Measurements from ENCODE around the gene DNAH9.
"Not testable (repeated sequence)": the region's sequence is repeated elsewhere in the genome, so short reads cannot be mapped to it uniquely, and the experiment has no call there.

The DNAH9 gene

GRCh38 chr17:11921296-11921695 is 323.0 kb downstream of the DNAH9 start:
- DNase-seq (ENCODE audit: low read depth in 2 of 2) = no peak

- DNase-seq (ENCODE audit: low read depth in 2 of 2) = no peak
Observed at GRCh38 chr17:11922638-11923037, 324.4 kb downstream of the DNAH9 start.

GRCh38 chr17:11924076-11924475 is 325.8 kb downstream of the DNAH9 start:
- DNase-seq (ENCODE audit: low read depth in 2 of 2) = no peak

GRCh38 chr17:11925262-11926021 is 327.2 kb downstream of the DNAH9 start:
- no peak for DNase-seq (ENCODE audit: low read depth in 2 of 2)

GRCh38 chr17:11928436-11928835 is 330.2 kb downstream of the DNAH9 start:
- DNase-seq (ENCODE audit: low read depth in 2 of 2) = no peak

GRCh38 chr17:11932337-11932898 is 334.1 kb downstream of the DNAH9 start:
- DNase-seq (ENCODE audit: low read depth in 2 of 2) = no peak

GRCh38 chr17:11935734-11936406 is 337.6 kb downstream of the DNAH9 start:
- DNase-seq (ENCODE audit: low read depth in 2 of 2) = no peak

- DNase-seq (ENCODE audit: low read depth in 2 of 2) = no peak
Observed at GRCh38 chr17:11940904-11941303, 342.6 kb downstream of the DNAH9 start.

GRCh38 chr17:11943086-11943485 is 344.8 kb downstream of the DNAH9 start:
- DNase-seq (ENCODE audit: low read depth in 2 of 2) = not testable (repeated sequence)

GRCh38 chr17:11943759-11944347 is 345.6 kb downstream of the DNAH9 start:
- DNase-seq (ENCODE audit: low read depth in 2 of 2) = no peak

GRCh38 chr17:11944587-11944986 is 346.3 kb downstream of the DNAH9 start:
- DNase-seq (ENCODE audit: low read depth in 2 of 2) = no peak

- DNase-seq (ENCODE audit: low read depth in 2 of 2) = no peak
Observed at GRCh38 chr17:11948789-11949188, 350.5 kb downstream of the DNAH9 start.

GRCh38 chr17:11949571-11949970 is 351.3 kb downstream of the DNAH9 start:
- DNase-seq (ENCODE audit: low read depth in 2 of 2) = not testable (repeated sequence)

GRCh38 chr17:11950771-11951519 is 352.7 kb downstream of the DNAH9 start:
- no peak for DNase-seq (ENCODE audit: low read depth in 2 of 2)

- no peak for DNase-seq (ENCODE audit: low read depth in 2 of 2)
Observed at GRCh38 chr17:11952610-11953009, 354.3 kb downstream of the DNAH9 start.

- DNase-seq (ENCODE audit: low read depth in 2 of 2) = no peak
Observed at GRCh38 chr17:11953924-11954323, 355.7 kb downstream of the DNAH9 start.

- no peak for DNase-seq (ENCODE audit: low read depth in 2 of 2)
Observed at GRCh38 chr17:11954936-11955335, 356.7 kb downstream of the DNAH9 start.

GRCh38 chr17:11969565-11969964 is 371.3 kb downstream of the DNAH9 start:
- DNase-seq (ENCODE audit: low read depth in 2 of 2) = no peak

- not testable (repeated sequence) for DNase-seq (ENCODE audit: low read depth in 2 of 2)
Observed at GRCh38 chr17:11972741-11973140, 374.5 kb downstream of the DNAH9 start.

- no peak for DNase-seq (ENCODE audit: low read depth in 2 of 2)
Observed at GRCh38 chr17:11979795-11980194, 381.5 kb downstream of the DNAH9 start.

GRCh38 chr17:11980813-11981212 is 382.5 kb downstream of the DNAH9 start:
- DNase-seq (ENCODE audit: low read depth in 2 of 2) = no peak

- no peak for DNase-seq (ENCODE audit: low read depth in 2 of 2)
Observed at GRCh38 chr17:11981862-11982261, 383.6 kb downstream of the DNAH9 start.

All from stimulated activated CD4-positive, alpha-beta T cell treated with anti-CD3 and anti-CD28 coated beads, Interleukin-1b, Interleukin-23, amount 100 ng/mL, for 4 hours (primary cell).